Spleen (tissue), 11 donors: ENCODE results near the gene WDR88. TPM values are rescaled to one million over a fixed set of nuclear protein-coding genes. Genes with fewer than 3 reads are reported as not detected.

ENCODE experiments used
- DNase-seq: peaks from one replicate; pipeline ENCODE4 v3.0.0-alpha.2; 2020
- H3K27ac ChIP-seq, 8 donors: fragments of 200-600 bp; sonication (generic) in 7 of 8; 1 replicate in 4 of 8; 2 replicates in 4 of 8; pipeline versions ENCODE4 v1.5.0 to v1.8.0; 2016 to 2021; ENCODE audit warnings: inconsistent platforms in 4 of 8, mild to moderate bottlenecking in 4 of 8, moderate library complexity in 1 of 8
- H3K27me3 ChIP-seq, 7 donors: fragments of 200-600 bp; sonication (generic) in 6 of 7; replicated peaks in 1 of 7; 1 replicate in 4 of 7; 2 replicates in 3 of 7; pipeline versions ENCODE4 v1.5.0 to v1.8.0; 2016 to 2021; ENCODE audit warnings: inconsistent platforms in 3 of 7, mild to moderate bottlenecking in 1 of 7
- H3K36me3 ChIP-seq, 6 donors: fragments of 200-600 bp; sonication (generic) in 5 of 6; 1 replicate in 4 of 6; 2 replicates in 2 of 6; pipeline versions ENCODE4 v1.5.0 to v1.8.0; 2016 to 2021; ENCODE audit warnings: inconsistent platforms in 2 of 6
- H3K4me1 ChIP-seq, 6 donors: fragments of 200-600 bp; sonication (generic) in 5 of 6; 1 replicate in 3 of 6; 2 replicates in 3 of 6; pipeline versions ENCODE4 v1.5.0 to v1.8.0; 2016 to 2021; ENCODE audit warnings: inconsistent platforms in 3 of 6
- H3K4me3 ChIP-seq, 8 donors: fragments of 200-600 bp; sonication (generic) in 7 of 8; 1 replicate in 4 of 8; 2 replicates in 4 of 8; pipeline versions ENCODE4 v1.5.0 to v1.8.0; 2016 to 2021; ENCODE audit warnings: inconsistent platforms in 4 of 8, mild to moderate bottlenecking in 4 of 8, moderate library complexity in 2 of 8
- H3K9me3 ChIP-seq, 8 donors: fragments of 200-600 bp; sonication (generic) in 7 of 8; 1 replicate in 4 of 8; 2 replicates in 4 of 8; pipeline versions ENCODE4 v1.5.0 to v1.8.0; 2016 to 2021; ENCODE audit warnings: inconsistent platforms in 4 of 8
- CTCF ChIP-seq, 11 experiments: fragments of 200-600 bp in 7 of 11; fragments of 450-650 bp in 4 of 11; sonication (generic) in 4 of 11; IDR thresholded peaks in 8 of 11; conservative IDR thresholded peaks in 3 of 11; 1 replicate in 7 of 11; 2 replicates in 4 of 11; pipeline versions ENCODE4 v1.4.0 to v1.8.0; 2016 to 2021; ENCODE audit warnings: antibody characterized with exemption in 11 of 11, inconsistent platforms in 4 of 11, mild to moderate bottlenecking in 1 of 11
- POLR2A ChIP-seq, 3 donors: fragments of 450-650 bp; IDR thresholded peaks; one replicate each; pipeline ENCODE4 v1.5.1; 2017; ENCODE audit warnings: antibody characterized with exemption in 3 of 3, mild to moderate bottlenecking in 1 of 3
- POLR2AphosphoS5 ChIP-seq, 3 donors: sonication (generic); formaldehyde crosslinking; IDR thresholded peaks; one replicate each; pipeline ENCODE4 v1.5.1; 2017; ENCODE audit warnings: antibody characterized with exemption in 3 of 3
- WGBS, 5 donors: extraction: QIAGEN DNeasy Blood & Tissue Kit in 3 of 5; methylation state at CpG; one replicate each; pipeline versions ENCODE4 v1.1.5 to v1.1.7; 2013 to 2018; 5-methylcytosine and 5-hydroxymethylcytosine counted together
- intact Hi-C: fragments of 100-400 bp; cut with DNase I; formaldehyde crosslinking; loops from one replicate; pipeline ENCODE4 v1.15.0; 2023; ENCODE audit warnings: low total_unique reads
- polyA plus RNA-seq, 3 donors: library from polyadenylated mRNA; stranded (reverse); fragments of 200-250 nt; gene quantifications; one replicate each; pipeline ENCODE4 v1.2.1, GENCODE V29; 2013
- total RNA-seq, 7 donors: library from RNA; depleted of rRNA in 3 of 7; stranded (reverse); fragments of >200 nt in 3 of 7; fragmentation: NEBNext Ultra II Directional in 4 of 7; extraction: Animal tissue kit (Norgen Biotek cat#: 25700) in 4 of 7; gene quantifications; one replicate each; pipeline versions ENCODE4 v1.1.0 to v1.2.1, GENCODE V29; 2016 to 2021
- donor health status: healthy with polysubstance abuse.
- donor health status: DM: no; HTN: no; CAD: no; lungs with moderate emphysema.
- donor health status: DM: no; HTN: no; CAD: no.
- donor health status: Bipolar disorder and iron deficiency.
- donor health status: healthy.
- donor health status: DM: no; HTN: no; CAD: no.
- donor health status: DM: yes; HTN: yes; CAD: no.

Gene WDR88
- total and polyA plus RNA-seq, 10 donors = 0.07 TPM; not detected in 9

GRCh38 chr19:33212436-33213172, 80.7 kb downstream of the WDR88 start:
- intact Hi-C loops = no loop called here
- Histone ChIP-seq H3K4me1 (peaks cover 0 to 12% (median 3%) of the 10 kb centered on the region in 6 donors), H3K9me3 (no peaks in the 10 kb centered on the region), H3K27me3 (peaks cover 0 to 7% (median 0%) of the 10 kb centered on the region in 7 donors), H3K4me3 (no peak overlapping the region), H3K27ac (no peak overlapping the region), H3K36me3 (peaks cover 0 to under 1% (median 0%) of the 10 kb centered on the region in 6 donors)
- TF ChIP-seq POLR2AphosphoS5 (IDR thresholded peaks at IDR 0.05) (no peak), POLR2A (IDR thresholded peaks at IDR 0.05) (no peak), CTCF (IDR thresholded peaks at IDR 0.05 in 8 of 11, conservative IDR thresholded peaks at IDR 0.05 in 3 of 11) (no peak)
- DNase-seq = no peak
- WGBS, 5 donors = 87 to 91% (median 88%) methylated on average over 27 to 30 of the region's 30 CpGs

DNA sequence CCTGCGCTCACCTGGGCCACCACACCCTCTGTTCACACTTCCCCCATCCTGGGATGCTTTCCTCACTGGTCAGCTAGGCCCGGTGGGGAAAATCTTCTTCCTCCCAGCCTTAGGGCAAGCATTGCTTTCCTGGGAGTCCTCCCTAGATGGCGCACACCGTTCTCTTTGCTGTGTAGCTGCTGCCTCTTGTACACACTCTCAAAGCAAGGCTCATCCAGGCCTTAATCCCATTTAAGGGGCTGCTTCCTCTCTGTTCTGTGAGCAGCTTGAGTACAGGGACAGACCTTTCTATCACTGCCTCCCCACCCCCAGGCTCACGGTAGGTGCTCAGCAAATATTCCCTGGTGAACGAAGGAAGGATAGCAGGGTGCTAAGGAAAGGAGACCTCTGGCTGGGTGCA, 82.7 kb downstream of the WDR88 start:
- no peaks in the 10 kb centered on the region for H3K9me3 ChIP-seq
- no peak overlapping the region for H3K27ac ChIP-seq
- TF ChIP-seq POLR2AphosphoS5 (IDR thresholded peaks at IDR 0.05) (no peak), POLR2A (IDR thresholded peaks at IDR 0.05) (no peak), CTCF (IDR thresholded peaks at IDR 0.05 in 8 of 11, conservative IDR thresholded peaks at IDR 0.05 in 3 of 11) (no peak)
- no peaks in the 10 kb centered on the region for H3K36me3 ChIP-seq
- intact Hi-C loops = no loop called here
- no peaks in the 10 kb centered on the region for H3K4me1 ChIP-seq
- DNase-seq = no peak
- 65 to 67% (median 66%) methylated on average over 6 of the region's 6 CpGs for WGBS, 5 donors
- no peak overlapping the region for H3K4me3 ChIP-seq
- peaks cover 0 to 16% (median 0%) of the 10 kb centered on the region in 7 donors for H3K27me3 ChIP-seq

- Histone ChIP-seq H3K4me3 (no peak overlapping the region), H3K27me3 (peaks cover 0 to 26% (median 0%) of the 10 kb centered on the region in 7 donors), H3K36me3 (no peaks in the 10 kb centered on the region), H3K4me1 (no peaks in the 10 kb centered on the region), H3K9me3 (no peaks in the 10 kb centered on the region), H3K27ac (no peak overlapping the region)
- no peak for DNase-seq
- 78 to 95% (median 89%) methylated on average over 15 to 19 of the region's 19 CpGs for WGBS, 5 donors
- TF ChIP-seq POLR2AphosphoS5 (IDR thresholded peaks at IDR 0.05) = no peak
- no peak for TF ChIP-seq POLR2A (IDR thresholded peaks at IDR 0.05)
- TF ChIP-seq CTCF (IDR thresholded peaks at IDR 0.05 in 8 of 11, conservative IDR thresholded peaks at IDR 0.05 in 3 of 11) = no peak
- intact Hi-C loops = no loop called here
Measured at GRCh38 chr19:33215438-33216197, 83.7 kb downstream of the WDR88 start.
